Central memory CD8-positive, alpha-beta T cell (primary cell): Measurements from ENCODE around the gene PGAP6.

ENCODE experiments used
- ATAC-seq: fragments of 150-1000 bp; cut with Tn5 transposase; replicated peaks from 2 replicates; pipeline ENCODE4 v1.10.0; 2022; ENCODE audit warnings: mild to moderate bottlenecking, moderate FRiP score, moderate number of reproducible peaks; ENCODE audit not compliant: poor library complexity, severe bottlenecking; ENCODE audit errors: extremely low read depth
- DNase-seq, 2 donors: peaks; one replicate each; pipeline ENCODE4 v3.0.0; 2021; ENCODE audit warnings: low spot score in 2 of 2
- H3K27ac Mint-ChIP-seq: one replicate; pipeline ENCODE4 v1.8.0; 2022; ENCODE audit warnings: low read depth, mild to moderate bottlenecking, moderate library complexity, mixed read lengths
- H3K27me3 Mint-ChIP-seq: one replicate; pipeline ENCODE4 v1.8.0; 2022; ENCODE audit warnings: mixed read lengths
- H3K36me3 Mint-ChIP-seq: one replicate; pipeline ENCODE4 v1.8.0; 2022; ENCODE audit warnings: mild to moderate bottlenecking, moderate library complexity, mixed read lengths; ENCODE audit not compliant: insufficient read depth
- H3K4me1 Mint-ChIP-seq: one replicate; pipeline ENCODE4 v1.8.0; 2022; ENCODE audit warnings: mixed read lengths
- H3K4me3 Mint-ChIP-seq: one replicate; pipeline ENCODE4 v1.8.0; 2022; ENCODE audit warnings: mild to moderate bottlenecking, moderate library complexity, mixed read lengths
- H3K9me3 Mint-ChIP-seq: one replicate; pipeline ENCODE4 v1.8.0; 2022; ENCODE audit warnings: mixed read lengths

Gene PGAP6

GRCh38 chr16:414395-415169 is 32.8 kb upstream of the PGAP6 start:
- no peak for DNase-seq
- no peak overlapping the region for H3K27ac Mint-ChIP-seq
- no peaks in the 10 kb centered on the region for H3K36me3 Mint-ChIP-seq
- H3K4me1 Mint-ChIP-seq: no peaks in the 10 kb centered on the region
- H3K4me3 Mint-ChIP-seq: no peak overlapping the region
- H3K9me3 Mint-ChIP-seq: no peaks in the 10 kb centered on the region
- no peaks in the 10 kb centered on the region for H3K27me3 Mint-ChIP-seq
- no peak for ATAC-seq

DNA sequence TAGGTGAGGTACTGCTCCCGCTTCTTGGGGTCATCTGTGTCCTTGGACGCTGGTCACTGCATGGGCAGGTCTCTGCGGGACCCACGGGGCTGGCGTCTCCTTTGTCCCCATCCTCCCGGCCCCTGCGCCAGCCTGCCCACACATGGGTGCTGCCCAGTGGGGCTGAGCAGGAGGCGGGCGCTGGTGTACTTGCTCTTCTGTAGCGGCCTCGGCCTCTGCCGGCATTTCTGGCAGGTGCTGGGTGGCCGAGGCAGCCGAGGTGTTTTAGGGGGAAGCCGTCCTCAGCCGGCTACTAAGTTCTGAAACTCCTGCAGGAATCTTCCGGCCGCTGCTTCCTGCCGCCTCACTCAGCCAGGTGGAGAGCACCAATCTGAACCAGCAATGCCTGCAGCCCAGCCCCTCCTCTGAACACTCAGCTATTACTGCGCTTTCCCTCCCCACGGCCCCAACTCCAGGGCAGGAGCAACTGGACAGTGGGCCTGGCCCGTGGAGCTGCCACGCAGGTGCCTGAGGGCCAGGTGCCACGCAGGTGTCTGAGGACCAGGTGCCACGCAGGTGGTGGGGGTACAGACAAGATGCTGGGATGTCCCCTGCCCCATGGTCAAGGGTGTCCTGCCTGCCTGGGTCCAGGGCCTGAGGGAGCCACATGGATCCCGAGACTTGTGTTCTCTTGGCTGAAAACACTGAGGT is 29.9 kb upstream of the PGAP6 start:
- H3K27ac Mint-ChIP-seq: no peak overlapping the region
- no peaks in the 10 kb centered on the region for H3K4me1 Mint-ChIP-seq
- H3K36me3 Mint-ChIP-seq: no peaks in the 10 kb centered on the region
- no peaks in the 10 kb centered on the region for H3K27me3 Mint-ChIP-seq
- DNase-seq: no peak
- H3K4me3 Mint-ChIP-seq: no peak overlapping the region
- H3K9me3 Mint-ChIP-seq: no peaks in the 10 kb centered on the region
- ATAC-seq: no peak

DNA sequence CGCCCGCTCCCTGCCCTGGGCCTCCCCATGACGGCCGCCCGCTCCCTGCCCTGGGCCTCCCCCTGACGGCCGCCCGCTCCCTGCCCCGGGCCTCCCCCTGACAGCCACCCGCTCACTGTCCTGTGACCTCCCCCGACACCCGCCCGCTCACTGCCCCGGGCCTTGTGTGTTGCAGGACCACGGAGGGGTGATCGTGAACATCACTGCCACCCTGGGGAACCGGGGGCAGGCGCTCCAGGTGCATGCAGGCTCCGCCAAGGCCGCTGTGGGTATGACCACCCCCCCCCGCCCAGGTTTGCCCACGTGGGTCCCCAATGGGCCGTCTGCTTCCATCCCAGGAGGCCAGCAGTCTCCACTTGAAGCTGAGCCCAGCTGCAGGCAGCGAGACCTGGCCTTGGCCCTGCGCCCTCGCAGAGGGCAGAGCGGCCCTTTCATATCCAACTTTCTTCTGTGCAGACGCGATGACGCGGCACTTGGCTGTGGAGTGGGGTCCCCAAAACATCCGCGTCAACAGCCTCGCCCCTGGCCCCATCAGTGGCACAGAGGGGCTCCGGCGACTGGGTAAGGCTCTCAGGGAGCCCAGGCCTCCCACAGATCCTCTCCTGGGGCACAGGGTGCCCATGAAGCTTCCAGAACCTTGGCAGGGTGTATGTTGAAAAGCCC is 28.9 kb upstream of the PGAP6 start:
- no peak overlapping the region for H3K4me3 Mint-ChIP-seq
- no peaks in the 10 kb centered on the region for H3K4me1 Mint-ChIP-seq
- no peak for DNase-seq
- no peaks in the 10 kb centered on the region for H3K36me3 Mint-ChIP-seq
- H3K9me3 Mint-ChIP-seq: no peaks in the 10 kb centered on the region
- no peak overlapping the region for H3K27ac Mint-ChIP-seq
- H3K27me3 Mint-ChIP-seq: no peaks in the 10 kb centered on the region
- no peak for ATAC-seq

DNA sequence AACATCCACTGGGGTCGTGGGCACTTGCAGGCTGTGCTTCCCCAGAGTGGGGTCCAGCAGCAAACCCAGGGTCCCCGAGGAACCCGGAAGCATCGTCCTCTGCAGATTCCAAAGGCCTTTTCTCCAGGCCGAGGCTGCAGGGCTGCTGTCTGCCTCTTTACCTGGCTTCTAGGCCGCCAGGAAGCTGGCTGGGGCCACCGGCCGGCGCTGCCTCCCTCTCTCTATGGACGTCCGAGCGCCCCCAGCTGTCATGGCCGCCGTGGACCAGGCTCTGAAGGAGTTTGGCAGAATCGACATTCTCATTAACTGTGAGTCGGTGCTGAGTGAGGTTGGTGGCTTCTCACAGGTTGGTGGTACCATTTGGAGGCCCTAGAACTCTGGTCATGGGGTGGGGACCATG is 25.5 kb upstream of the PGAP6 start:
- Mint-ChIP-seq H3K9me3 (no peaks in the 10 kb centered on the region), H3K36me3 (peaks cover 1% of the 10 kb centered on the region)

DNA sequence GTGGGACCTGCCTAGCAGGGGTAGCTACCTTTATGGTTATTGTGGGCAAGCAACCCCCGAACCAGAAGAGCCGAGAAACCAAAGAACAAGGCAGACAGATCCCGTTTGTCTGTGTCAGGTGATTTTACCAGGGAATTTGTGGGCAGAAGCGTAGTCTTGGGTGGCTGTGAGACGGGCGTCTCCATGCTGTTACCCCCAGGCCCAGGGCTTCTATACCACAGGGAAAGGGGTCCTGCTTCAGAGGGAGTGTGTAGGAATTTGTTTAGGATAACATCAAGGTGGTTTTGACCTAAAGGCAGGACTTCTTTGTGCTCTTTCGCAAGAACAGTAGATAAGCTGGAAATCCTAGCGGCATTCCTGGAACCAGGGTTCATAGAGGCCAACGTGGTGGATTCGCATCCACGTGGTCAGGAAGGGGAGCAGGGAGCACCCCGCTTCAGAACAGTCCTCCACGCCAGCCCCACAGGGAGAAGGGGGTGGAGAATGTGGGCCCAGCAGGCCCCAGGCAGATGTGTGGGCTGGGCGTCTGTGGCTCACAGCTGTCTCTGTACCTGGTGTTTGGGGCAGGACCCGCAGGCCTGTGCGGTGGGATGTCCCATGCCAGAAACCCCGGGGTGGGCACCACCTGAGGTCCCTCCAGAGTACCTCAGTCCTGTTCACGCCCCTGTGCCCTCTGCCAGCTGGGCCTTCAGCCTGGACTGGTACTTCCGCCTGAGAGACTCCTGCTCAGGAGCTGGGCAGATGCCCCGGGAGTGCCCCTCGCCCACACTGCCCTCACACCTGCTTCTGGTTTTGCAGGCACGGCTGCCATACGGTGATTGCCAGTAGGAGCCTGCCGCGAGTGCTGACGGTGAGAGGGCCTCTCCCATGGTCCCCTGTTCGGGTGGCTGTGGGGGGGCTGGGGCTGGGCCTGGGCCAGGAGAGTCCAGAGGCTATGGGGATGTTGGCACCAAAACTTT is 24.0 kb upstream of the PGAP6 start:
- peaks cover under 1% of the 10 kb centered on the region for H3K4me1 Mint-ChIP-seq
- H3K27me3 Mint-ChIP-seq: no peaks in the 10 kb centered on the region
- no peak overlapping the region for H3K27ac Mint-ChIP-seq
- no peaks in the 10 kb centered on the region for H3K9me3 Mint-ChIP-seq
- H3K36me3 Mint-ChIP-seq: peaks cover 6% of the 10 kb centered on the region
- no peak overlapping the region for H3K4me3 Mint-ChIP-seq
- ATAC-seq (no peak), DNase-seq (no peak)

More for the DNA sequence above, 25.5 kb upstream of the PGAP6 start:
- no peak overlapping the region for H3K4me3 Mint-ChIP-seq
- no peaks in the 10 kb centered on the region for H3K27me3 Mint-ChIP-seq
- no peaks in the 10 kb centered on the region for H3K4me1 Mint-ChIP-seq
- H3K27ac Mint-ChIP-seq: no peak overlapping the region
- DNase-seq: no peak
- no peak for ATAC-seq

- no peak overlapping the region for H3K27ac Mint-ChIP-seq
- peaks cover 8% of the 10 kb centered on the region for H3K36me3 Mint-ChIP-seq
- no peak overlapping the region for H3K4me3 Mint-ChIP-seq
- H3K9me3 Mint-ChIP-seq: no peaks in the 10 kb centered on the region
- ATAC-seq (no peak), DNase-seq (no peak)
- peaks cover 8% of the 10 kb centered on the region for H3K4me1 Mint-ChIP-seq
- no peaks in the 10 kb centered on the region for H3K27me3 Mint-ChIP-seq
These were observed 23.3 kb upstream of the PGAP6 start for GRCh38 chr16:404971-405486.

DNA sequence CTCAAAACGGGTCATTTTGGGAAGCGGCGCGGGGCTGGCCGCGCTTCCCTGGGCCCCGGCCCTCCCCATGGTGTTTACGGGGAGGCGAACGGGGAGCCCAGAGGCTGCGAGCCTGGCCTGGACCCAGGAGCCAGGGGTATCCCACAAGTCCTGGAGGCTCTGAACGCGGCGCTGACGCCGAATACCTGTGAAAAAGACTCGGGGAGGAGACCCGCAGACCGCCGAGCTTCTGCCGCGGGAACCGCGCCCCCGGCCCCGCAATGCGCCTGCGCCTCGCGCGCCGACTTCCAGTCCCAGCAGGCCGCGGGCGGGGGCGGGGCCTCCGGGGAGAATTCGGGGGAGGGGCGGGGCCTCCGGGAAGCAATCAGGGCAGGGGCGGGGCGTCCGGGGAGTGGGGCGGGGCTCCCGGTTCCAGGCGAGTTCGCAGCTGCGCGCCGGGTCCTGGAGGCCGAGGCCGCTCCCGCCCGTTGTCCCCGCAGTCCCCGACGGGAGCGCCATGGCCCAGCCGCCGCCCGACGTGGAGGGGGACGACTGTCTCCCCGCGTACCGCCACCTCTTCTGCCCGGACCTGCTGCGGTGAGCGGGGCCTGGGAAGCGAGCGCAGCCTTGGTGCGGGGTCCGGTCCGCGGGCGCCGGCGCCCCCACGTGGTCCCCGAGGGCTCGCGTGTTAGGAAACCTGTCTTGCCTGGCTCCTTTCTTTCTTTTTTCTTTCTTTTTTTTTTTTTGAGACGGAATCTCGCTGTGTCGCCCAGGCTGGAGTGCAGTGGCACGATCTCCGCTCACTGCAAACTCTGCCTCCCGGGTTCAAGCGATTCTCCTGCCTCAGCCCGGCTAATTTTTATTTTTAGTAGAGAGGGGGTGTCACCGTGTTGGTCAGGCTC is 19.9 kb upstream of the PGAP6 start, which contains the start of gene DECR2:
TSS of gene DECR2 (plus strand) at position 418 of the 881 bp plus-strand sequence. CDS start at position 497, 79 bp downstream.
- peak within 1 kb of the TSS; percentile 82 for H3K4me3 Mint-ChIP-seq
- H3K27ac Mint-ChIP-seq: peak within 1 kb of the TSS; percentile 88
- no peaks in the 10 kb centered on the region for H3K27me3 Mint-ChIP-seq
- DNase-seq: peak; percentile 89 to 91
- H3K36me3 Mint-ChIP-seq: peaks cover 8% of the 10 kb centered on the region
- ATAC-seq: peak; percentile 74
- H3K4me1 Mint-ChIP-seq: peaks cover 15% of the 10 kb centered on the region
- H3K9me3 Mint-ChIP-seq: no peaks in the 10 kb centered on the region

DNA sequence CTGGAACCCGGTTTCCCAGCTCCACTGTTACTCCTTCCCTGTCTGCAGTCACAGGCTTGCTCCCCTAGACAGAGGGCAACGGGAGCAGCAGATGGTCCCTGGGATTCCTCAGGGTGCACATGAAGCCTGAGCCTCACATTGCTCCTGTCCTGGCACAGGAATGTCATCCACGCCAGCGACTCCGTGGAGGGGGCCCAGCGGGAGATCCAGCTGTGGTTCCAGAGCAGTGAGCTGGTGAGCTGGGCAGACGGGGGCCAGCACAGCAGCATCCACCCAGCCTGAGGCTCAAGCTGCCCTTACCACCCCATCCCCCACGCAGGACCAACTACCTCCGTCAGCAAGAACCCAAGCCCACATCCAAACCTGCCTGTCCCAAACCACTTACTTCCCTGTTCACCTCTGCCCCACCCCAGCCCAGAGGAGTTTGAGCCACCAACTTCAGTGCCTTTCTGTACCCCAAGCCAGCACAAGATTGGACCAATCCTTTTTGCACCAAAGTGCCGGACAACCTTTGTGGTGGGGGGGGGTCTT is 18.3 kb upstream of the PGAP6 start:
- H3K27ac Mint-ChIP-seq: peak overlapping the region; percentile 88
- H3K27me3 Mint-ChIP-seq: no peaks in the 10 kb centered on the region
- no peaks in the 10 kb centered on the region for H3K9me3 Mint-ChIP-seq
- DNase-seq (no peak), ATAC-seq (no peak)
- peaks cover 8% of the 10 kb centered on the region for H3K36me3 Mint-ChIP-seq
- peaks cover 21% of the 10 kb centered on the region for H3K4me1 Mint-ChIP-seq
- peak overlapping the region; percentile 82 for H3K4me3 Mint-ChIP-seq

- H3K9me3 Mint-ChIP-seq: no peaks in the 10 kb centered on the region
- no peak for ATAC-seq
These were observed 17.7 kb upstream of the PGAP6 start for GRCh38 chr16:399340-400019.

DNA sequence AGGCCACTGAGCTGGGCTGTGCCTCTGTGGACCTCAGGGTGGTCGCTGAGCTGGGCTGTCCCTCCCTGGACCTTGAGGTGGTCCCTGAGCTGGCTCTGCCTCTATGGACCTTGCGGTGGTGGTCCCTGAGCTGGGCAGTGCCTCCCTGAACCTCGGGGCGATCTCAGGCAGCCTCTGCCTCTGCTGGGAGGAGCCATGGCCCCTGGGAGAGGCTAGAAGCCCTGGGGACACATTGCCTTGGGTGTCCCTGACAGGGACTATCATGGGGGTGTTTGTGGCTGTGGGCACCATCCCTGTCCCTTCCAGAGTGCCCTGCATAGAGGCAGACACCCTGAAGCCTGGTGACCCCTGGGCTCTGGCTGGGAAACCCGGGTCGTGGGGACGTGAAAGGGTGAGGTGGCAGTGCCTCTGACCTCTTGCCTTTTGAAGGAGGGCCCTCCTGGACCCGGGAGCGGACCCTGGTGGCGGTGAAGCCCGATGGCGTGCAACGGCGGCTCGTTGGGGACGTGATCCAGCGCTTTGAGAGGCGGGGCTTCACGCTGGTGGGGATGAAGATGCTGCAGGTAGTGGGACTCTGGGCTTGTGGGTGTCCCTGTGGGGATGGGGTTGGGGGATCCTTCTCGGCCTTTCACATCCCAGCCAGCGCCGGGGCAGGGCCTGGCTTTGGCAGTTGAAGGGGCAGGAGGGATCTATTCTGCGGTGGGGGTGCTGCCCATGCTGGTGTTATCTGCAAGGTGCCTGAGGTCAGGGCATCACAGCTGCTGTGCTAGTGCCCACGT is 17.0 kb upstream of the PGAP6 start:
- Mint-ChIP-seq H3K9me3 (no peaks in the 10 kb centered on the region), H3K27me3 (no peaks in the 10 kb centered on the region), H3K4me1 (peaks cover 21% of the 10 kb centered on the region), H3K36me3 (peaks cover 8% of the 10 kb centered on the region), H3K4me3 (peak overlapping the region; percentile 67), H3K27ac (peak overlapping the region; percentile 51)
- ATAC-seq: no peak
- DNase-seq: no peak

More at GRCh38 chr16:399340-400019, 17.7 kb upstream of the PGAP6 start:
- Mint-ChIP-seq H3K4me1 (peaks cover 21% of the 10 kb centered on the region), H3K27me3 (no peaks in the 10 kb centered on the region), H3K4me3 (peak overlapping the region; percentile 82), H3K36me3 (peaks cover 8% of the 10 kb centered on the region), H3K27ac (no peak overlapping the region)
- DNase-seq: no peak
